HuH-7.5 (cell line): ENCODE data around the gene NOC3L.

Source experiments
- DNase-seq: peaks from one replicate; pipeline ENCODE4 v3.0.0; 2011; ENCODE audit warnings: low spot score

The NOC3L gene

DNA sequence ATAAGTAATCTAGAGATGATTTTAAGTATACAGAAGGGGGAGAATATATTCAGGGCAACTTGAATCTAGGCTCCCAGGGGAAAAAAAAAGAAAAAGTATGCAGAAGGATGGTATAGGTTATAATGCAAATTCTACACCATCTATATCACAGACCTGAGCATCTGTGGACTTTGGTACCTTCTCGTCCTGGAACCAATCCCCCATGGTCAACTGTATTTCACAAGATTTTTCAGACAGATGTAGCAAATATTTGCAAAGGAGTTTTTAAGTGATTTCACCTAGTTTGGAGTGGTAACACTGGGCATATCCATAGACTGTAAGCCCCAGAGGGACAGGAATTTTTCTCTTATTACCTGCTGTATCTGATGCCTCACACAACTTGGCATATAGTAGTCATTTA, 58.8 kb downstream of the NOC3L start:
- no peak for DNase-seq

DNA sequence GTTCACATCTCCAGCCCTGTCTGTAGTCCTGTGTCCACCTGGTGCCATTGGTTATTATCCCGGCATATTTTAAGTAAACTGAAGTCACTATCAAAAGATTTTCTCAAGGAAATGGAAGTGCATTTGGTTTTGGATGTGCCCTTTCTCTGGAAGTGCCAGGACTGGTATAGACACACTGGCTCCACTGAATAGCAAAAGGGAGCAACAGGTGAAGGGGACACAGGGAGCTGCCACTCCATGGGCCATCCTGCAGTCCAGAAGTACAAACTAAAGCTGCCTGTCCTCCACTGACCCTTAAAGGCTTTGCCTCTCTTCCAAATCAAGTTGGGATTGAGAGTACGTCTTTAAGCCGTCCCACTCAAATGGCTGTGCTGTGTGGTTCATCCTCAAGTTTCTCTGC, 62.7 kb downstream of the NOC3L start:
- DNase-seq, result no peak

DNA sequence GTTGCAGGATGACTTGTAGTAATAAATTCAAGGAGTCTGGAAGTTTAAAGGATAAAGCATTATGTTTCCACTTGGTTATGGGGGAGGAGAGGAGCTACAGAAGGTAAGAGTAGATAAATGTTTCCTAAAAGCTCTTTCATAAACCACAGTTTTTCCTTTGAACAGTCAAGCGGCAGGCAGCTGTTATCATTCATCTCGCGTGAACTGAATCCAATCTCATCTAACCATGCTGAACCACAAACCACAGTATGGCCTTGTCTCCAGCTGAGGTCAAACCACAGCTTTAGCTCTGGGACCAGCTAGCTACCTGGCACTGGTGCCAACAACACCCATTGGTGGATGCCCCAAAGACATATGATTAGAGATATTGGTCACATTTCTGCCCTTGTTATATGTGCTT, 63.3 kb downstream of the NOC3L start:
- DNase-seq, result no peak

DNA sequence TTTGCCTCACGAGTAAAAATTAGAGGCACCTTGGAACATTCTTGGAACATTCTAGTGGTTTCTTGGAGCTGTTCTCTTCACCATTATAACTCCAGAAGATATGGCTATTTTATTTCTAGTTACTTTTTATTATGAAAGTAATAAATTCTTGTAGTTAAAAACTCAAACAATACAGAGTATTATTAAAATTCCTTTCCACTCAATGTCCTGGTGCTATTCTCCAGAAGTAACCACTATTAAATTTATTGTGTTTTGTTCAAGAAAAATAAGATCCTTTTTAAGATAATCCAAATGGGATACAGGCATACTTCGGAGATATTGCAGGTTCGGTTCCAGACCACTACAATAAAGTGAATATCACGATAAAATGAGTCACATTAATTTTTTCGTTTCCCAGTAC, 68.6 kb downstream of the NOC3L start:
- DNase-seq, result no peak

DNA sequence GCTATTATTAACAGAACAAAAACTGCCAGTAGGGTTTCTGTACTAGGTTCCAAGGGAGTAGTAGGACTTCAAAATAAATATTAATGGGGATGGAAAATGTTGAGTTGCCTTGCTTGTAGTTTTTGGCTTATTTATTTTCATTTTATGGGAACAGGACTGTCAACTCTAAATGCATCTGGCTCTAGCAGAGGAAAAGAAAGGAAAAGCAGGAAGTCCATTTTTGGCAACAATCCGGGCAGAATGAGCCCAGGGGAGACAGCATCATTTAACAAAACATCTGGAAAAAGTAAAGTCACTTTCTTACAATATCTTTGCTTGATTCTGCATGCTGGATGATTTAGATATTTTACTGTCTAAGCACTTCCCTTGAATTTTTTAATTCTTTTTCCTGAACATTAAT, 69.4 kb downstream of the NOC3L start:
- DNase-seq, result no peak

DNA sequence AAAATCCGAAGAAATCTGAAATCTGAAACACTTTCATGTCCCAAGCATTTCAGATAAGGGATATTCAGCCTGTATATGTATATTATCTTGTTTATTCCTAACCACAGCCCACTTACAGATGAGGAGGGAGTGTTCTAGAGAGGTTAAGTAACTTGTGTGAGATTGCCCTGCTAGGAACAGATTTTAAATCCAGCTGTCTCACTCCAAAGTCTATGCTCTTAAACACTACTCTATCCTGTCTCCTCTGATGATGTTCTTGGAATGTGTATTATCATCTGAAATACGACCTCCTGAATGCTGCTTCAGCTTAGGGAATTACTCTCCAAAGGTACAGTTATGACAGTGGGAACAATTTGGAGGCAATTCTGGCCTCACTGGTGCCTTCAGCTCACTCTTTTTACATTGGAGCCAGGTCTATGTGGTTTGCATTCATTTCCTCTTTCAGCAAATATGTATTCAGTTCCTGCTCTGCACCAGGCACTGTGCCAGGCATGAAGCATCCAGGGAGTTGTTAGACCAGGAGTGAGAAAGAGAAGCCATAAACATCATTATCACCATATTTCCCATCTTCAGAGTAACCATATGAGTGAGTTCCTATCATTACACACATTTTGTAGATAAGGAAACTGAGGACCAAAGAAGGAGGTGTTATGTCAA, 70.2 kb downstream of the NOC3L start:
- DNase-seq, result no peak

DNA sequence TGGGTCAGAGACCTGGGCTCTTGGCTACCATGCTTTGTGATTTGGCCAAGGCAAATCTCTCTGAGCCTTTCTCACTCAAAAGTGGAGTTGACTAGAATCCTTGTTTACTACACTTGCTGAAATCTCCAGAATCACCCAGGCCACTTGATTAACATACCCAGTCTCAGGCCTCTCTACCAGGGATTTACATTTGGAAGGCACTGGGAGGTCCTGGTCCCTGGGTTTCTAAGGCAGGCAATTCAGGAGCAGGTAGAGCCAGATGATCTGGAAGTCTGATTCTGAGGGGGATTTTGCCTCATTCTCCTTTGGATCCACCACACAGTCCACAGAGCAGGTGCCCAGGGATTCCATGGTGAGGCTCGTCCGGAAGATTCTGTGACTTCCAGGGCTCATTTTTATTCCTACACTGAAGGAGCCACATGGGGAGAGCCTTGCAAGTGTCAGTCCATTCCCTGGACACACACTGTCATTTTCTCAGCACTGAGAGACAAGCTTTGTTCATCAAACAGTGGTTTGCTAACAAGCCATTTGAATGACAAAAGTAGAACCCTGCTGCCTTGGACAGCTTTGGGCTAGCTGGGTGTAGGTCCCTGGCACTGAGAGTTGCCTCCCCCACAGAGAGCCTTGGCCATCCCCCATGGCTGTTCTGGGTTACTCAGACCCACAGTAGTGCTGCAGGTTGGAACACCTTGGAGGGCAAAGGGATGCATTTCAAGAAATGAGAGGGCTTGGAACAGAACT, 74.2 kb downstream of the NOC3L start:
- no peak for DNase-seq

DNA sequence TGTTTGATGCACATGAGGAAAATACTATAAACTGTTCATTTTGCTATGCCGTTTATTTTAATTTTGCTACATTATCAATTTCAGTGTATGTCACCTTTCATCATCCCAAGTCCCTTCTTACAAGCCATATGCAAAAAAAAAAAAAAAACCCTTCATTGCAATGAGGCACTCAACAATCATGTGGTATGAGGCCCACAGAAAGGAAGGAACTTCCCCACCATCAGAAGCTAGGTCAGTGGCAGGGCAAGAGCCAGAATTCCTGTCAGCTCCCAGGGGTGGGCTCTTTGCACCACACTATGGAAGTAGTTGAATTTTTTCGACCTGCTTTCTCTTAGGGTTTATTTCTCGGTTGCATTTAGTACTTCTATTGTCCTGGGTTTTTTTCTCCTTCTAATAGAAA, 75.4 kb downstream of the NOC3L start:
- DNase-seq, result no peak

DNA sequence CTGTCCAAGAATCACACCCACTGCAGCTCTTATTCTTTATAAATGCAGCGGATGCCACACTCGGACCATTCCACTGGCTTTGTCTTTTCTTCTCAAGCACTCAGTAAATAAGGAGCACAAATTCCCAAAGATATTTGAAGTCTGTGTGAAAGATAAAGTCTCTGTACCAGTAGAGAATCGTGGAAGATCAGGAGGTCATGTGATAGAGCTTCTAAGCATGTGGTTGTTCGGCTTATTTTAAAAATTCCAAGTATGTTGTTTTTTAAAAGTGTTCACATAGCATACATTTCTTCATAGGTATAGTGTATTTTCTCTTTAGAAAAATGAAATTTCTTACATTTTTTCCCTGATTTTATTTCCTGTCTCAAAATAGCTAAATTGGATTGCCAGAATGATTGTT, 75.8 kb downstream of the NOC3L start:
- DNase-seq, result no peak

DNA sequence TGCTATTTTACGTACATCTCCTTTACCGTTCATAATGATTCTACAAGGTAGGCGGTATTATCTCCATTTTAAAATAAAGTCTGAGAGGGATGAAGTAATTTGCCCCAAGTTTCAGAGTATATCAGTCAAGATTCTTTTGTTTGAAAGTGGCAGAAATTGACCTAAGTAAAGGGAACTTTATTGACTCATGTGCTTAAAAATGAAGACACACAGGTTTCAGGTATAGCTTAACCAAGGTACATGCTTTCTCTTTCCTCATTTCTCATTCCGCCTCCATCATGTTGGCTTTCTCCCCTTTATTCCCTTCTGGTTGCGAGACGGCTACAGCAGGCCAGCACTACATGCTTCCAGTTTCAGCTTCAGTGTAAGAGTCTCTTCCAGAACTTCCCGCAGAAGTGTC, 77.5 kb downstream of the NOC3L start:
- no peak for DNase-seq
